NB4 (cell line): Measurements from ENCODE around the gene OBP2B.
"Not testable (repeated sequence)": the region's sequence is repeated elsewhere in the genome, so short reads cannot be mapped to it uniquely, and the experiment has no call there.

Experiments used
- DNase-seq: peaks from one replicate; pipeline ENCODE4 v3.0.0; 2010; ENCODE audit warnings: low read depth
- H3K4me3 ChIP-seq: one replicate; pipeline ENCODE4 v1.5.1; 2011; ENCODE audit warnings: mild to moderate bottlenecking, low read depth, low read length, moderate library complexity
- CTCF ChIP-seq: IDR thresholded peaks from one replicate; pipeline ENCODE4 v1.5.1; 2012; ENCODE audit warnings: low read depth, low read length
- MAX ChIP-seq: IDR thresholded peaks from 2 replicates; pipeline ENCODE4 v1.6.1; 2011; ENCODE audit warnings: low read depth, low read length
- MYC ChIP-seq: IDR thresholded peaks from 2 replicates; pipeline ENCODE4 v1.6.1; 2011; ENCODE audit warnings: low read depth, low read length
- POLR2A ChIP-seq: IDR thresholded peaks from 2 replicates; pipeline ENCODE4 v1.6.1; 2011; ENCODE audit warnings: mild to moderate bottlenecking; ENCODE audit not compliant: insufficient read length; ENCODE audit errors: extremely low read depth

Gene OBP2B

GRCh38 chr9:133254471-133254870 lies 45.4 kb upstream of the OBP2B start:
- no peak overlapping the region for H3K4me3 ChIP-seq
- no peak for TF ChIP-seq CTCF
- DNase-seq, result no peak

GRCh38 chr9:133253268-133253667 lies 44.2 kb upstream of the OBP2B start:
- TF ChIP-seq CTCF (no peak), MYC (no peak), MAX (no peak), POLR2A (no peak)
- DNase-seq, result no peak
- H3K4me3 ChIP-seq, result no peak overlapping the region

GRCh38 chr9:133252301-133253020 lies 43.4 kb upstream of the OBP2B start:
- DNase-seq, result no peak
- H3K4me3 ChIP-seq, result no peak overlapping the region
- TF ChIP-seq CTCF, result no peak
- no peak for TF ChIP-seq POLR2A
- TF ChIP-seq MYC, result no peak
- no peak for TF ChIP-seq MAX

- no peak overlapping the region for H3K4me3 ChIP-seq
- no peak for TF ChIP-seq MYC
- TF ChIP-seq CTCF, result no peak
- TF ChIP-seq MAX, result no peak
- TF ChIP-seq POLR2A, result no peak
- no peak for DNase-seq
Measured at GRCh38 chr9:133251773-133252172, 42.7 kb upstream of the OBP2B start.

- H3K4me3 ChIP-seq, DNase-seq: not testable (repeated sequence)
Measured at GRCh38 chr9:133251221-133251620, 42.2 kb upstream of the OBP2B start.

- H3K4me3 ChIP-seq, result no peak overlapping the region
- no peak for TF ChIP-seq MAX
- no peak for TF ChIP-seq POLR2A
- no peak for TF ChIP-seq MYC
- no peak for TF ChIP-seq CTCF
- DNase-seq, result no peak
Measured at GRCh38 chr9:133250741-133251170, 41.7 kb upstream of the OBP2B start.

GRCh38 chr9:133249337-133249736 lies 40.3 kb upstream of the OBP2B start:
- H3K4me3 ChIP-seq, result no peak overlapping the region
- TF ChIP-seq MAX (no peak), POLR2A (no peak), MYC (no peak), CTCF (no peak)
- no peak for DNase-seq
